ENCODE measurements around the gene CFL2. TPM values are rescaled to one million over a fixed set of nuclear protein-coding genes. Genes with fewer than 3 reads are reported as not detected.

The CFL2 gene
- total and polyA plus RNA-seq, 3 experiments from 2014 or later = 8.4 to 10.2 (median 10.0) TPM

- Mint-ChIP-seq H3K4me1 (peaks cover 8 to 11% (median 9%) of the 10 kb centered on the region in 3 donors), H3K27me3 (peaks cover 2 to 9% of the 10 kb centered on the region in 2 donors), H3K9me3 (no peaks in the 10 kb centered on the region), H3K36me3 (no peaks in the 10 kb centered on the region), H3K27ac (peak overlapping the region in 3 of 8 donors; percentile 12 to 78 (median 52)), H3K4me3 (peak overlapping the region in 4 of 7 donors; percentile 38 to 86 (median 57))
- H3K9me3 ChIP-seq (ENCODE audit: low read length) = no peaks in the 10 kb centered on the region
- peak in 2 of 5 donors; percentile 1 to 30 for DNase-seq
- H3K4me1 ChIP-seq (ENCODE audit: insufficient read depth, low read length) = peaks cover 6% of the 10 kb centered on the region
- H3K36me3 ChIP-seq (ENCODE audit: insufficient read depth, low read length) = no peaks in the 10 kb centered on the region
- POLR2A ChIA-PET = interaction anchor here (0.5 to 0.6 kb wide), 2 partner anchors 9 to 680 kb away, joined by 3 read pairs; no protein-coding TSS in a partner anchor
- H3K27ac ChIP-seq (ENCODE audit: low read depth, low read length) = no peak overlapping the region
- CTCF ChIA-PET = interaction anchor here (1.0 kb wide), 1 partner anchor 20 kb away, joined by 5 read pairs; no protein-coding TSS in a partner anchor
- no peak overlapping the region for H3K4me3 ChIP-seq (ENCODE audit: low read length)
- no peaks in the 10 kb centered on the region for H3K27me3 ChIP-seq (ENCODE audit: insufficient read depth, low read length, poor library complexity, severe bottlenecking)
Measured at GRCh38 chr14:34693228-34693939, 21.0 kb downstream of the CFL2 start.

- CTCF ChIA-PET = interaction anchor here (1.0 kb wide), 1 partner anchor 20 kb away, joined by 5 read pairs; no protein-coding TSS in a partner anchor
- no peaks in the 10 kb centered on the region for H3K9me3 ChIP-seq (ENCODE audit: low read length)
- Mint-ChIP-seq H3K36me3 (no peaks in the 10 kb centered on the region), H3K27ac (peak overlapping the region in 1 of 8 donors; percentile 3), H3K27me3 (peaks cover 2 to 9% of the 10 kb centered on the region in 2 donors), H3K4me1 (peaks cover 8 to 11% (median 9%) of the 10 kb centered on the region in 3 donors), H3K9me3 (no peaks in the 10 kb centered on the region), H3K4me3 (peak overlapping the region in 2 of 7 donors; percentile 54 to 86)
- H3K4me1 ChIP-seq (ENCODE audit: insufficient read depth, low read length) = peaks cover 6% of the 10 kb centered on the region
- H3K36me3 ChIP-seq (ENCODE audit: insufficient read depth, low read length) = no peaks in the 10 kb centered on the region
- no peaks in the 10 kb centered on the region for H3K27me3 ChIP-seq (ENCODE audit: insufficient read depth, low read length, poor library complexity, severe bottlenecking)
- no peak overlapping the region for H3K27ac ChIP-seq (ENCODE audit: low read depth, low read length)
- no peak overlapping the region for H3K4me3 ChIP-seq (ENCODE audit: low read length)
- no peak for DNase-seq
- POLR2A ChIA-PET = interaction anchor here (0.6 kb wide), 1 partner anchor 9 kb away, joined by 3 read pairs; no protein-coding TSS in a partner anchor
Measured at GRCh38 chr14:34692898-34693227, 21.5 kb downstream of the CFL2 start.

- Histone ChIP-seq H3K9me3 (ENCODE audit: low read length) (no peaks in the 10 kb centered on the region), H3K27me3 (ENCODE audit: insufficient read depth, low read length, poor library complexity, severe bottlenecking) (no peaks in the 10 kb centered on the region), H3K27ac (ENCODE audit: low read depth, low read length) (no peak overlapping the region), H3K36me3 (ENCODE audit: insufficient read depth, low read length) (no peaks in the 10 kb centered on the region), H3K4me3 (ENCODE audit: low read length) (no peak overlapping the region), H3K4me1 (ENCODE audit: insufficient read depth, low read length) (peaks cover 6% of the 10 kb centered on the region)
- Mint-ChIP-seq H3K9me3 (no peaks in the 10 kb centered on the region), H3K27ac (no peak overlapping the region), H3K27me3 (peaks cover 2 to 9% of the 10 kb centered on the region in 2 donors), H3K4me3 (no peak overlapping the region), H3K36me3 (no peaks in the 10 kb centered on the region), H3K4me1 (peaks cover 8 to 11% (median 9%) of the 10 kb centered on the region in 3 donors)
- ChIA-PET CTCF (no interaction called here), POLR2A (interaction anchor here (0.6 kb wide), 1 partner anchor 10 kb away, joined by 3 read pairs; no protein-coding TSS in a partner anchor)
- no peak for DNase-seq
Measured at GRCh38 chr14:34692348-34692747, 22.0 kb downstream of the CFL2 start.

GRCh38 chr14:34691206-34691605 lies 23.2 kb downstream of the CFL2 start:
- H3K27me3 ChIP-seq (ENCODE audit: insufficient read depth, low read length, poor library complexity, severe bottlenecking) = no peaks in the 10 kb centered on the region
- no peaks in the 10 kb centered on the region for H3K36me3 ChIP-seq (ENCODE audit: insufficient read depth, low read length)
- Mint-ChIP-seq H3K36me3 (no peaks in the 10 kb centered on the region), H3K9me3 (no peaks in the 10 kb centered on the region), H3K27me3 (peaks cover 2 to 10% of the 10 kb centered on the region in 2 donors), H3K27ac (no peak overlapping the region), H3K4me1 (peaks cover 8 to 11% (median 9%) of the 10 kb centered on the region in 3 donors), H3K4me3 (no peak overlapping the region)
- H3K27ac ChIP-seq (ENCODE audit: low read depth, low read length) = no peak overlapping the region
- CTCF ChIA-PET = interaction anchor here (1.0 to 1.6 kb wide), 2 partner anchors 21 to 32 kb away, joined by 3 read pairs; no protein-coding TSS in a partner anchor
- peaks cover 6% of the 10 kb centered on the region for H3K4me1 ChIP-seq (ENCODE audit: insufficient read depth, low read length)
- POLR2A ChIA-PET = no interaction called here
- H3K4me3 ChIP-seq (ENCODE audit: low read length) = no peak overlapping the region
- no peaks in the 10 kb centered on the region for H3K9me3 ChIP-seq (ENCODE audit: low read length)
- no peak for DNase-seq

GRCh38 chr14:34688470-34689206 lies 25.8 kb downstream of the CFL2 start:
- ChIA-PET CTCF (interaction anchor here (0.9 to 2.2 kb wide), 3 partner anchors 15 to 24 kb away, joined by 3 to 6 read pairs (median 3); no protein-coding TSS in a partner anchor), POLR2A (no interaction called here)
- peaks cover 8 to 11% (median 9%) of the 10 kb centered on the region in 3 donors for H3K4me1 Mint-ChIP-seq
- no peak overlapping the region for H3K4me3 Mint-ChIP-seq
- peaks cover 6% of the 10 kb centered on the region for H3K4me1 ChIP-seq (ENCODE audit: insufficient read depth, low read length)
- no peak for DNase-seq
- H3K4me3 ChIP-seq (ENCODE audit: low read length) = no peak overlapping the region
- H3K27me3 Mint-ChIP-seq = peaks cover 6 to 17% of the 10 kb centered on the region in 2 donors
- peaks cover 0 to 1% (median 0%) of the 10 kb centered on the region in 3 donors for H3K36me3 Mint-ChIP-seq
- no peak overlapping the region for H3K27ac ChIP-seq (ENCODE audit: low read depth, low read length)
- no peaks in the 10 kb centered on the region for H3K9me3 Mint-ChIP-seq
- H3K27ac Mint-ChIP-seq = no peak overlapping the region
- no peaks in the 10 kb centered on the region for H3K36me3 ChIP-seq (ENCODE audit: insufficient read depth, low read length)
- no peaks in the 10 kb centered on the region for H3K27me3 ChIP-seq (ENCODE audit: insufficient read depth, low read length, poor library complexity, severe bottlenecking)
- H3K9me3 ChIP-seq (ENCODE audit: low read length) = no peaks in the 10 kb centered on the region

GRCh38 chr14:34685819-34686428 lies 28.5 kb downstream of the CFL2 start:
- H3K27ac Mint-ChIP-seq = peak overlapping the region in 2 of 8 donors; percentile 4 to 21
- CTCF ChIA-PET = interaction anchor here (0.7 kb wide), 1 partner anchor 354 kb away, joined by 3 read pairs; no protein-coding TSS in a partner anchor

GRCh38 chr14:34684578-34684977 lies 29.8 kb downstream of the CFL2 start:
- Mint-ChIP-seq H3K36me3 (peaks cover 0 to 1% (median 0%) of the 10 kb centered on the region in 3 donors), H3K27me3 (peaks cover 5 to 13% of the 10 kb centered on the region in 2 donors), H3K4me1 (no peaks in the 10 kb centered on the region), H3K9me3 (no peaks in the 10 kb centered on the region), H3K4me3 (no peak overlapping the region), H3K27ac (no peak overlapping the region)
- no peaks in the 10 kb centered on the region for H3K36me3 ChIP-seq (ENCODE audit: insufficient read depth, low read length)
- CTCF ChIA-PET = no interaction called here
- H3K27ac ChIP-seq (ENCODE audit: low read depth, low read length) = no peak overlapping the region
- POLR2A ChIA-PET = no interaction called here
- no peaks in the 10 kb centered on the region for H3K4me1 ChIP-seq (ENCODE audit: insufficient read depth, low read length)
- DNase-seq = no peak
- no peak overlapping the region for H3K4me3 ChIP-seq (ENCODE audit: low read length)
- no peaks in the 10 kb centered on the region for H3K9me3 ChIP-seq (ENCODE audit: low read length)
- H3K27me3 ChIP-seq (ENCODE audit: insufficient read depth, low read length, poor library complexity, severe bottlenecking) = no peaks in the 10 kb centered on the region

More at GRCh38 chr14:34685819-34686428, 28.5 kb downstream of the CFL2 start:
- Histone ChIP-seq H3K27me3 (ENCODE audit: insufficient read depth, low read length, poor library complexity, severe bottlenecking) (no peaks in the 10 kb centered on the region), H3K9me3 (ENCODE audit: low read length) (no peaks in the 10 kb centered on the region), H3K4me3 (ENCODE audit: low read length) (no peak overlapping the region), H3K27ac (ENCODE audit: low read depth, low read length) (no peak overlapping the region), H3K4me1 (ENCODE audit: insufficient read depth, low read length) (no peaks in the 10 kb centered on the region), H3K36me3 (ENCODE audit: insufficient read depth, low read length) (no peaks in the 10 kb centered on the region)
- peaks cover 7 to 17% of the 10 kb centered on the region in 2 donors for H3K27me3 Mint-ChIP-seq
- POLR2A ChIA-PET = no interaction called here
- no peaks in the 10 kb centered on the region for H3K9me3 Mint-ChIP-seq
- no peak overlapping the region for H3K4me3 Mint-ChIP-seq
- no peak for DNase-seq
- no peaks in the 10 kb centered on the region for H3K4me1 Mint-ChIP-seq
- peaks cover 0 to 1% (median 0%) of the 10 kb centered on the region in 3 donors for H3K36me3 Mint-ChIP-seq
